Suprapubic skin (tissue), 4 donors: ENCODE measurements around the gene DNPEP.

Experiments used
- CTCF ChIP-seq, 2 donors: fragments of 200-600 bp in 1 of 2; fragments of 450-650 bp in 1 of 2; sonication (generic) in 1 of 2; IDR thresholded peaks; one replicate each; pipeline ENCODE4 v1.5.1; 2016 to 2019; ENCODE audit warnings: antibody characterized with exemption in 2 of 2, mild to moderate bottlenecking in 1 of 2, moderate library complexity in 1 of 2
- POLR2A ChIP-seq, 2 donors: fragments of 450-650 bp; IDR thresholded peaks; one replicate each; pipeline ENCODE4 v1.6.1; 2017; ENCODE audit warnings: antibody characterized with exemption in 2 of 2, mild to moderate bottlenecking in 2 of 2, moderate library complexity in 2 of 2
- POLR2AphosphoS5 ChIP-seq, 3 donors: sonication (generic); formaldehyde crosslinking; IDR thresholded peaks; one replicate each; pipeline ENCODE4 v1.6.1; 2017; ENCODE audit warnings: antibody characterized with exemption in 3 of 3

- TF ChIP-seq CTCF (IDR thresholded peaks at IDR 0.05): no peak
- TF ChIP-seq POLR2A (IDR thresholded peaks at IDR 0.05): no peak
- no peak for TF ChIP-seq POLR2AphosphoS5 (IDR thresholded peaks at IDR 0.05)
These were observed 17.2 kb upstream of the DNPEP start for GRCh38 chr2:219404954-219405353.
